HG02642 (cell line): ENCODE measurements around the gene CDH8.

Source experiments
- ATAC-seq: cut with Tn5 transposase; IDR thresholded peaks from one replicate; pipeline ENCODE4 v1.9.1; 2021; ENCODE audit warnings: mild to moderate bottlenecking; ENCODE audit not compliant: unreplicated experiment, poor library complexity

CDH8 gene, protein sequence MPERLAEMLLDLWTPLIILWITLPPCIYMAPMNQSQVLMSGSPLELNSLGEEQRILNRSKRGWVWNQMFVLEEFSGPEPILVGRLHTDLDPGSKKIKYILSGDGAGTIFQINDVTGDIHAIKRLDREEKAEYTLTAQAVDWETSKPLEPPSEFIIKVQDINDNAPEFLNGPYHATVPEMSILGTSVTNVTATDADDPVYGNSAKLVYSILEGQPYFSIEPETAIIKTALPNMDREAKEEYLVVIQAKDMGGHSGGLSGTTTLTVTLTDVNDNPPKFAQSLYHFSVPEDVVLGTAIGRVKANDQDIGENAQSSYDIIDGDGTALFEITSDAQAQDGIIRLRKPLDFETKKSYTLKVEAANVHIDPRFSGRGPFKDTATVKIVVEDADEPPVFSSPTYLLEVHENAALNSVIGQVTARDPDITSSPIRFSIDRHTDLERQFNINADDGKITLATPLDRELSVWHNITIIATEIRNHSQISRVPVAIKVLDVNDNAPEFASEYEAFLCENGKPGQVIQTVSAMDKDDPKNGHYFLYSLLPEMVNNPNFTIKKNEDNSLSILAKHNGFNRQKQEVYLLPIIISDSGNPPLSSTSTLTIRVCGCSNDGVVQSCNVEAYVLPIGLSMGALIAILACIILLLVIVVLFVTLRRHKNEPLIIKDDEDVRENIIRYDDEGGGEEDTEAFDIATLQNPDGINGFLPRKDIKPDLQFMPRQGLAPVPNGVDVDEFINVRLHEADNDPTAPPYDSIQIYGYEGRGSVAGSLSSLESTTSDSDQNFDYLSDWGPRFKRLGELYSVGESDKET

DNA sequence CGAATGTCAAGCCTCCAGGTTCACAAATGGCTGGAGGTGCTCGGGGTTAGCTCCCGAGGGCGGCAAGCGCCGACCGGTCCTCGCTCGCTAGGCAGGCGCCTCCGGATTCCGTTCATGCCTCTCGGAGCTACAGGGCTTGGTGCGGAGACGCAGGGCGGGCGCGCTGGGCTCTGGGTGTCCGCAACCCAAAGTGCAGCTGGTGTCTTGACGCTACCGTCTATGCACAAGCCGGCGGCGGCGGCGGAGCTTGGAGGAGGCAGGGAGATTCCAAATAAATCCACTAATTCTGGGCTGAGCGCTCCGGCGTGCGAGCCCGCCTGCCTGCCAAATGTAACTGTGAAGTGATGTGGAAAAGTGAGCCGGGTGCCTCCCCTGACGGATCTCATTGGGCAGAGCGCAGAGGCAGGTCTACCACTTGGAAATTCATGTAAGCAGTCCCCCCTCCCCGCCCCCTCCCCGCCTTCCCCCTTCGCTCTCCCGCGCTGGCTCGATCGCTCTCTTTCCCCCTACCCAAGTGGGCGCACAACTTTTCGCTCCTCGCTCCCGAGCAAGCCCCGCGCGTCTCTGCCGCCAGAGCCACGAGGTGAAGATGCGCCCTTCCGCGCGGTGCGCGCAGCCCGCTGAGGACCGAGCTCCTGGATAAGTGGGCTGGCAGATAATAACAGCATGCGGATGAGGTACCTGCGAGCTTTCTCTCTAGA is at the start of gene CDH8:
TSS of gene CDH8 (minus strand) at position 338 of the 701 bp plus-strand sequence. CDS start 15,035 bp downstream, outside the sequence.
- no peak for ATAC-seq

DNA sequence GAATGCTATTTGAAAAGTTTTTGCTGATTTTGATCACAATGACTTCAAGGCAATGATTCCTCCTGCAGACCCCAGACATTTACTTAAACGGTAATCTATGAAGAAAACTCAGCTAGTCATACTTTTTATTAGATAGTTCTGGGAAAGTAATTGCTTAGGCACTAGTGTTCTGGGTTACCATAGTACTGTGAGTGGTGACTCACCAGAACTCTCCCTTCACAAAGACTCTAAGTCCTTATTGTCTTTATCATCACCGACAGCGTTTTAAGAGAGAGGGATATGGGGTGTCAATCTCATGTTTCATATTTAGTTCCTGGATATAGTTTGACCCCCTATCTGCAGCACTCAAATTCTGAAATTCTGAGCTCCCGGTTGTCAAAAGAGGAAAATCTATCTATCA is 43.0 kb upstream of the CDH8 start:
- no peak for ATAC-seq

DNA sequence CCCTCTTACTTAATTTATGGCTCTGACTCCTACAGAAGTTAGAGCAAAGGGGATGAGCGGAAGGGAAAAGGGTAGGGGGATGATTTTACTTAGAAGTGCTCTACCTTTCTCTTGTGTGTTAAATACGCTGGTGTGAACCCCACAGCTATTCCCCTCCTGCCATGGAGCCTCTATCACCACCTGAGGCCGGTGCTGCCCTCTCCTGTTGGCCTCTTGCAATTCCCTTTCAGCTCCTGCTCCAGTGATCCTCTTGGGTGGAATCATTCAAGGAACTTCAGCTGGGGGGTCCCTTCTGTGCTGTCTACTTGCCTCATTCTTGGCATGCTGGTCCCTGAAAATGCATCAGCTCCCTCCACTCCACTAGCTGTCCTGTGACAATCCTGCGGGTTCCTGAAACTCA is 41.8 kb upstream of the CDH8 start:
- ATAC-seq: no peak

DNA sequence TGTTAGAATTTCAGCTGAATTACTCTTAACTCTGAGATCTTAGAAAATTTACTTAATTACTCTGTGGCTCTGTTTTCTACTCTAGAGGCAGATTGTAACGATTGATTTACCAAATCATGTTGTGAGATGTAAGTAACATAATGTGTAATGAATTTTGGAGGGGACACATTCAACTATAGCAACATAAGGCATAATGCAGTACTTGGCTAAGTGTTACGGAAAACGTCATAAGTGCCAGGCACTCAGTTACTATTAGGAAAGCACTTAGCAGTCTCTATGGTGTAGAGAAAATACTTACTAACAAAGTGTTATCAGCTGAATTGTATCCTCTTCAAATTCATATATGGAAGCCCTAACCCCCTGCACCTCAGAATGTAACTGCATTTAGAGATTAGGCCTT is 40.6 kb upstream of the CDH8 start:
- no peak for ATAC-seq

DNA sequence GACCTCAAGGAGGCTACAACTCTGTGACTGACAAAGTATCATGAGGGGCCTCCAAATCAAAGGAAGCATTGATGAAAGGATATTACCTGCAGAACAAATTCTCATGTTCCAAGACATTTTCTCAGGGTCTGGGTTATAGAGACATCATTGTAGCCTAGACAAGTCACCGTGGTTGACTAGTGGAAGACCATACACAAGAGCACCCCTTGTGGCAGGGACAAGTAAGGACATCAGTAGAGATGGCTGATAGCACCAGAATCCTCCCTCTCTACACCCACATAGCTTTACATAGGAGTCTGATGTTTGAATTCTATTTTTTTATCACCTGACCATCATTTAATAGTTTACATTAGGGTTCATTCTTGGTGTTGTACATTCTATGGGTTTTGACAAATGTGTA is 32.5 kb upstream of the CDH8 start:
- ATAC-seq: no peak

DNA sequence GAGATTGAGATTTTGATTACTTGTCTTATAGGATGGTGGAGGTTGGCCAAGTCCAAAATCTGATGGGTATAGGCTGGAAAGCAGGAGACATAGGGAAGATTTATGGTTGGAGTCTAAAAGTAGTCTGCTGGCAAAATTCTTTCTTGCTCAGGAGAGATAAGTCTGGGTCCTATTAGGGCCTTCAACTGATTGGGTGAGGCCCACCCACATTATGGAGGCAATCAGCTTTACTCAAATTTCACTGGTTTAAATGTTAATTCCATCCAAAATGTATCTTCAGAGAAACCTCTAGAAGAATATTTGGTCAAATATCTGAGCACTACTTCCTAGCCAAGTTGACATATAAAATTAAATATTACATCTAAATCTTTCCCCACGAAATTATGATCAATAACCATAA is 31.7 kb upstream of the CDH8 start:
- no peak for ATAC-seq

DNA sequence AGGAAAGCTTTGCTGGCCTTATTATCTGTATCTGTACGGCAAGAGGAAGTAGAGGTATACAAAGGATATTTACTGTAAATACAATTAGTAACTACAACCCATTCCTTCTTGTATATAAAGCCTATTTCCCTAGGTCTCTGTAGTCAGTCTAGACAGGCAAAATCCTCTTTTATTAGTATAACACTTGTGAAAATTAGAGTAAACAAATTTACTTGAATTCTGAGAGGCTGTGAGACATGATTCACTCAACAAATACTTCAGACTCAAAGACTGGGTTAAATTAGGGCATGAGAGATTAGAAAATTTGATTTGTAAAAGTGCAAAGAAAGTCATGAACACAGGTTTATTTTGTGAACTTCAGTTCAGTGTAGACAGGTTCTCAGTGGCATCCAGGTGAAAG is 30.9 kb upstream of the CDH8 start:
- ATAC-seq: no peak

DNA sequence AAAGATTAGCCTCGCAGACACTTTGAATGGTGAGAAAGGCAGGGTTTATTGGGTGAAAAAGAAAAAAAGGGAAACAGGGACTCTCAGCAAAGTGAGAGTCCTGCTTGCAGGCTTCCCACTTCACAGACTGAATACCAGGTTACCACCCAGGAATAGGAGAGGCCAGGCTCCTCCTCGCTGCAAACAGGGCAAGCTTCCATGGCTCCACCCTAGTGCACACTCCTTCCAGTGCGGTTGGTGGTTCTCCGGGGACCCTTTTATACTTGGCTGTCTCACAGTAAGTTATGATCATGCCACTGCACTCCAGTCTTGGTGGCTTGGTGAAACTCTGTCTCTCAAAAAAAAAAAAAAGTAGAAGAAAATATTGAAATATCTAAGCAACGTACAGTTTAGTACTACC is 30.5 kb upstream of the CDH8 start:
- ATAC-seq: no peak

DNA sequence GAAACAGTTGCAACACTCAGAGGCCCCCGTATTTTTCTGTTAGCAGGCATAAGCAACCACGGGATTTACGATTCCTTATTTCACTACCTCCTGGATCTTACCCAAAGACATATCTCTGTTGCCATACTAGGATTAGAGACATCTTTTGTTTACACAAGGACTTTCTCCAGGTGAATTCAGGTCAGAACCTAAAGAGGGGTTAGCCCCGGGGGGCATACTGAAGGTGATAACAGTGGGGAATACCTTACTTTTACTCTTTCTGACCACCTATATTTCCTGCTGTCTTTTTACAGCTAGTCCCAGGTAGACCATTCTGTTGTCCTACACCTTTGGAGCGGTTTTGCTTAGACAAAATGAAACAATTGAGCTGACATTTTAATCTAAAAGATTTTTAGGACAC is 27.9 kb upstream of the CDH8 start:
- no peak for ATAC-seq

DNA sequence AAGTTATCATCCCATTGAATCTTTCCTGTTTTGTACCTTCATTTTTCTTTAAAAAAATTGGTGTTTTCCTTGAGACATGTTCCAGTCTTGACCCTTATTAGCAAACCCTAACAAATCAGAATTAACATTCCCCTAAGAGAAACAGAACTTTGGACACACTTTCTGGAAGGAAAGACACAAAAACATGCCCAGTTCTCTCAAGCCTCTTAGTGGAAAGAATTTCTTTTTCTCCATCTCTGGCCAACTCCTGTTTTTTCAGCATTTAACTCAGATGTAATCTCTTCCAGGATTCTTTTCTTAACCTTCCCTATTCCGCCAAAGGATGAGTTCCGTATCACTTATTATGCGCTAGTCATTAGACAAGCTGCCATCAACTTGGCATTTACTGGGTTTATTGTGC is 23.9 kb upstream of the CDH8 start:
- no peak for ATAC-seq

DNA sequence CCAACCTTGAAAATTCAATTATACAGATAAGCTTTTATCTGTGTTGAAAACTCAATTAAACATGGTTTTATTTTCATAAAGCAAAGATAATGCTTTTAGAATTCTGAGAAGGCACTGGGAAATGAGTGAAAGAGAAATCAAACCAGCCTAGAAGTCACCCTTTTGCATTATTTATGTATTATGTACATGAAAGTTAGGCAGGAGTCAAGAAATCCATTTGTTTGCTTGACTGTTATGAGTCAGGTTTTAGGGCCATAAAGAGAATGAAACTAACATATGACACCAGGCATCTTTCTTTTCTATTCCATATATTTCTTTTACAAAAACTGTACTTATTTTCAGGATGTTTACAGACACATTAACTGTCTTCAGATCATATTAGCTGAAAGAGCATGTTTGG is 23.3 kb upstream of the CDH8 start:
- ATAC-seq: no peak

DNA sequence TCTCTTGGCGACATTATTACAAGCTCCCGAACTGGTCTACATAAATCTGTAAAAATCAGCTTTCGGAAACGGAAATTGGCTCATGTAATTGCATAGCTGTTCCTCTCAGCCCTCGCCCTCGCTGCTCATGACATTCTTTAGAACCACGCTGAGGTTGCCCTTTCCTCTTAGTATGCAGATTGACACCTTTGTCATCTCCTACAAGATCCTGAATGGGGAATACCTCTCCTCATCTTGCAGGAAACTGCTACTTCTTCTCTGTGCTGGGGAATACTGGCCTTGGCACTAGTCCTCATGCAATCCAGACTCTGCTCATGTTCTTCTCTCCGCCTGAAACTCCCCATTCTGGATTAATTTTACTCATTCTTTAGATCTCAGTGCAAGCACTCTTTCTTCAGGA is 22.2 kb upstream of the CDH8 start:
- no peak for ATAC-seq

DNA sequence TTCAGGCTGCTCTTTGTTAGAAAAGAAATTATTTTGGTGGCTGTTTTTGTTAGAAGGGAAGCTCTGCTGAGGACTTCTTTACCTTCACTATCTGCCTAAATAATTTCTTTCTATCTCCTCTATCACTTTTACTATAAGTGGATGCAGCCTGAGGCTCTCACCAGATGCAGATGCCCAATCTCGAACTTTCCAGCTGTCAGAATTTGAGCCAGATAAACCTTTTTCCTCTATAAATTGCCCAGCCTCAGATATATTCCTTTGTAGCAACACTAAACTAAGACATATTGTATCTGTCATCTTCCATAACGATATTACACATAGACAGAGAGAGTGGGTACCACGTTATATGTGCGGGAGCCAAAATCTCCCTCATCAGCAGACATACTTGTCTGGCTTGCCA is 15.7 kb upstream of the CDH8 start:
- no peak for ATAC-seq

DNA sequence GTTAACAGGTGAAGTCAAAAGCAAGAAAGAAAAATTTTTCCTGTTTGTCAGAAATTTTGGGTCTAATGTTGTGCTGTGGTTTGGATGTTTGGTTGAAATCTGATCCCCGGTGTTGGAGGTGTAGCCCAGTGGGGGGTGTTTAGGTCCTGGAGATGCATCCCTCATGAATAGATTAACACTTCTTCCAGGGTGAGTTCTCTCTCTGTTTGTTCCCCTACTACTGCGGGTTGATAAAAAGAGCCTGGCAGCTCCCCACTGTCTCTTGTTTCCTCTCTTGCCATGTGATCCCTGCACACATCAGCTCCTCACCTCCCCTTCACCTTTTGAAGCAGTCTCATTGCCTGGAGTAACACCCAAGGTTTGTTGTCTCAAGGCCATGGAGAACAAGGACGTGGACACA is 14.6 kb upstream of the CDH8 start:
- ATAC-seq: no peak

DNA sequence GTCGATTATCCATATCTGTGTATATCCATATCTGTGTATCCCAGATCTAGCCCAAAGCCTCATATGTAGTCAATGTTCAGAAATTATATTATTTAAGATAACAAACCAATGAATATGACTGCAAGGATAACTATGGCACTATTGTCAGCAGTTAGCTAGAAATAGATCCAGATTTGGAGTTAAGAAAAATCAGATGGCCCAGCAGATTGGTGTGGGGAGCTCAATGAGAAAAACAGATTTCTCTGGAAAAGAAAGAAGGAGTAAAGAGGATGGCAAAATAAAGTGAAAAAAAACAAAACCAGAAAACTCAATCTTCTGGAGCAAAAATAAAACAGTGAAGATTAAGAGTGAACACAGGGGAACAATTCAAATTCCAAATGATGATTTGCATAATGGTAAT is 10.6 kb upstream of the CDH8 start:
- ATAC-seq: no peak

DNA sequence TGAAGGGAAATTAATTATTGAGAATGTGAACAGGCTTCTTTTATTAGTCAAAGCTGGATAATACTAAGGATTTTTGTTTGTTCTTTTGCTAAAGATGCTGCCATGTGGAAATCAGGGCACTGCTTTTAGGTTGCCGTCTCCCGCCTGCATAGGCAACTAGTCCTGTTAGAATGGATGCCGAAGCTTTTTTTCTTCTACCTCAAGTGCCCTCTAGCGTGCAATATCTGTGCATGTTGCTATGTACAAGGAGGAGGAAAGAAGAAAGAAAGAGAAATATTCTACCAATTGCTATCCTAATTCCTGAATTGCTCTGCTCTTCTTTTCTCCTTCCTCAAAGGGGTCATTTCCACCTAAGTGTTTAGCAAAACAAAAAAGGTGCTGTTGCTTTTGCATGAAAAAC is 5.2 kb upstream of the CDH8 start:
- no peak for ATAC-seq

DNA sequence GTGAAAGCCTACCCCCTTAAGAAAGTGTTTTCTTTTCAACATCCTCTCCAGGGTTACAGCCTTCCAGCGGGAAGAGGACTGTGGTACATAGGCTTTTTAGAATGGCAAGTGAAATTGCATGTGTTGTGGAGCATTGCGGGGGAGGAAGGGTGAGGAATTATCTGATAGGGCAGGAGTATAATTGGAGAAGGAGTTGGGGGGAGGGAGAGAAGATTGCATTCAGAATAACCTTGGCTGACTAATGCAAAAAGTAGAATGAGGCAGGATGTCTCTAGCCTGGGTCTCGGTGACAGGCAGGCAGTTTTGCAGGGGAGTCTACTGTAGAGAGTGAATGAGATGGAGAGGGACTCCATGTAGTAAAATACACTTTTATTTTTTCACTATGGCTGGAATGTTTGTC is 2.4 kb upstream of the CDH8 start:
- no peak for ATAC-seq

DNA sequence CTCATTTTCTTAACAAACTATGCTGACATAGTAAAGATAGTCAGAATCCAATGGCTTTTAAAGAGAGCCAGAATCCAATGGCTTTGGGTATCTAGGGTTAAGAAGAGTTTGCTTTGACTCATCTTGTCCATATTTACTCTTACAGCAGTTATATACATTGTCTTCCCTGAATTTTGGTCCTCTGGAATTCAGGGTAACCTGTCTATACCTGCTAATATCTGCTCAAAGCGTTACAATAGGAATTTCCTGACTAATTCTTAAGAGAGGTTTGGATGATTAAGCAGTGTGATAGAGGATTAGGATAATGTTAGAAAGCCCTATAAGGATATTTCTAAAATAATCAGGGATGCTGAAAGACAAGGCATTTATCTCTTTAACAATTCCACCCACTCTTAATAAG is 2.0 kb upstream of the CDH8 start:
- no peak for ATAC-seq

DNA sequence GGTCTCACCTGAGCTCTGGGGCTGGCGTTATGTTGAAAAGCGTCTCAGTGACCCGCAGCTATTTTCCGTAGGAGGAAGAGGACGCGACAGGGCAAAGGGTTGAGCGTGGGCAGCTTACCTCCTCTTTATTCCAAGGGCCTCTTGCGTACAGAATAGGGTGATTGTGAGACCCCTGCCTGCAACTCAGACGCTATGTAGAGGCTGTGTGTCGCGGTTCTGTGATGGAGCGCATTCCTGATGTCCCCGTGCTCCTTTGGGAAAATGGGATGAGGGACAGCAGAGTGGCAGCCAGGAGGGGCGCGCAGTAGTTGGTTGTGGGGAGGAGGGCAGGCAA is 531 bp upstream of the CDH8 start:
- no peak for ATAC-seq

DNA sequence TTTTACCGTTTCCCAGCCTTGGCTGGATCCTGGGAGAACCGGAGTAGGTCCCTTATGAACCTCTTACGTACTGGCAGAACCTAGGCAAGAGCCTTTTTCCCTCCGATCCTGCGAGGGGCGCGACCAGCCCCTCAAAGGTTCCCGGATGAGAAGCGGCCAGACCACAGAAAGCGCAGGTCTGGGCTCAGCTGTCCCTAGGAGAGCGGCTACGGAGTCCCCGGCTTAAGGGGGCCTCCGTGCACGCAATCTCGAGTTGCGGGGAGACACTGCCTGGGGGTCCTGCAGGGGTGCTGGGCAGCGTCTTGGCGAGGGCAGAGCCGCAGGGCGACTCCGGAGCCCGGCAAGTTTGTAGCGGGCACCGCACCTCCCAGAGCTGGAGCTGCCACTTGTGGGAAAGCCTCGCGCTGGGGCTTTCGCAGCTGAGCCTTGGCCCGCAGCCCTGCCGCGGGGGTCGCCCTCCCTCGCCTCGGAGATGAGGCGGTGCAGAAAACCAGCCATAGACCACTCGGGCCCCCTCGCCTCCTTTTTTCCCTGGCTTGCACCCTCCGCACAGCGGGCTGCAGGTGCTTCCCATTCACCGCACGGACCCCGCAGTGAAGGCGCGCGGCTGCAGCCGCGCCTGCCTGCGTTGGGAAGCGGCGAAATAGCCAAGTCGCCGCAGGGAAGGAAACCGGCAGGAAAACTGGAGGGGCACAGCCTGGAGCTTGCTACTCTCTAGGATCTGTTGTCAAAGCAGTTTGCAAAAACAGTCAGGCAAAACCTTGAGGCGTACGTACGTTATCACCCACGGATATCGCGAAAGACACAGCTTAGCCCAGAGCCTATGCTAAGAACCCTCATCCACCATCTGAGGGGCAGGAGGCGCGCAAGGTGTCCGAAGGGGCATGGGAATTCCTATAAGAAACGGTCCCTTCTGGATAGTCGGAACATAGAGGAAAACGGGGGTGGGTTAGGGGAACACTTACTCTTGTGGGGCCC is 834 bp downstream of the CDH8 start:
- ATAC-seq: no peak
